Femur (tissue), 1 donor: ENCODE data around the gene DGKG.

Source experiments
- DNase-seq: peaks from one replicate; pipeline ENCODE4 v3.0.0-alpha.2; 2017

The DGKG gene

GRCh38 chr3:186366206-186366605 lies 4.2 kb upstream of the DGKG start:
- DNase-seq = no peak

GRCh38 chr3:186365202-186365974 lies 3.4 kb upstream of the DGKG start:
- no peak for DNase-seq

GRCh38 chr3:186362988-186363387 lies 954 bp upstream of the DGKG start:
- DNase-seq = no peak

GRCh38 chr3:186362537-186362842 lies 456 bp upstream of the DGKG start:
- no peak for DNase-seq

GRCh38 chr3:186361246-186361761 lies 730 bp downstream of the DGKG start:
- DNase-seq = no peak

- no peak for DNase-seq
Measured at GRCh38 chr3:186360779-186361178, 1.3 kb downstream of the DGKG start.

- DNase-seq = no peak
Measured at GRCh38 chr3:186359078-186359477, 3.0 kb downstream of the DGKG start.

GRCh38 chr3:186356152-186356551 lies 5.9 kb downstream of the DGKG start:
- DNase-seq = no peak

- DNase-seq = no peak
Measured at GRCh38 chr3:186354100-186354499, 7.9 kb downstream of the DGKG start.

GRCh38 chr3:186352369-186352768 lies 9.7 kb downstream of the DGKG start:
- no peak for DNase-seq

GRCh38 chr3:186342197-186342596 lies 19.8 kb downstream of the DGKG start:
- no peak for DNase-seq

- no peak for DNase-seq
Measured at GRCh38 chr3:186340204-186340603, 21.8 kb downstream of the DGKG start.

- DNase-seq = no peak
Measured at GRCh38 chr3:186339180-186339918, 22.7 kb downstream of the DGKG start.

GRCh38 chr3:186333256-186333655 lies 28.8 kb downstream of the DGKG start:
- no peak for DNase-seq

GRCh38 chr3:186330772-186331460 lies 31.1 kb downstream of the DGKG start:
- no peak for DNase-seq

- DNase-seq = no peak
Measured at GRCh38 chr3:186329589-186329988, 32.4 kb downstream of the DGKG start.

- DNase-seq = no peak
Measured at GRCh38 chr3:186327912-186328487, 34.0 kb downstream of the DGKG start.

- no peak for DNase-seq
Measured at GRCh38 chr3:186322761-186323160, 39.3 kb downstream of the DGKG start.

GRCh38 chr3:186321746-186322145 lies 40.3 kb downstream of the DGKG start:
- DNase-seq = no peak

- DNase-seq = no peak
Measured at GRCh38 chr3:186320862-186321568, 41.0 kb downstream of the DGKG start.

- DNase-seq = no peak
Measured at GRCh38 chr3:186319945-186320344, 42.1 kb downstream of the DGKG start.

GRCh38 chr3:186318135-186318534 lies 43.9 kb downstream of the DGKG start:
- DNase-seq = no peak

GRCh38 chr3:186317478-186317877 lies 44.6 kb downstream of the DGKG start:
- DNase-seq = no peak
